OCI-LY3 (cell line): ENCODE data around the gene TMEM184B.

Experiments
- EZH2phosphoT487 ChIP-seq: fragments of 200-600 bp; shearing (Covaris generic); IDR thresholded peaks from 2 replicates; pipeline ENCODE4 v1.6.1; 2018; ENCODE audit warnings: antibody characterized with exemption, mixed run types, low read depth
- TF ChIP-seq, protein P1 (sequence below): fragments of 200-600, 300-600 bp; sonication (generic); IDR thresholded peaks from 2 replicates; pipeline ENCODE4 v1.5.1; 2014; ENCODE audit warnings: antibody characterized with exemption, low read length, low read depth

- TF ChIP-seq, protein P1, sequence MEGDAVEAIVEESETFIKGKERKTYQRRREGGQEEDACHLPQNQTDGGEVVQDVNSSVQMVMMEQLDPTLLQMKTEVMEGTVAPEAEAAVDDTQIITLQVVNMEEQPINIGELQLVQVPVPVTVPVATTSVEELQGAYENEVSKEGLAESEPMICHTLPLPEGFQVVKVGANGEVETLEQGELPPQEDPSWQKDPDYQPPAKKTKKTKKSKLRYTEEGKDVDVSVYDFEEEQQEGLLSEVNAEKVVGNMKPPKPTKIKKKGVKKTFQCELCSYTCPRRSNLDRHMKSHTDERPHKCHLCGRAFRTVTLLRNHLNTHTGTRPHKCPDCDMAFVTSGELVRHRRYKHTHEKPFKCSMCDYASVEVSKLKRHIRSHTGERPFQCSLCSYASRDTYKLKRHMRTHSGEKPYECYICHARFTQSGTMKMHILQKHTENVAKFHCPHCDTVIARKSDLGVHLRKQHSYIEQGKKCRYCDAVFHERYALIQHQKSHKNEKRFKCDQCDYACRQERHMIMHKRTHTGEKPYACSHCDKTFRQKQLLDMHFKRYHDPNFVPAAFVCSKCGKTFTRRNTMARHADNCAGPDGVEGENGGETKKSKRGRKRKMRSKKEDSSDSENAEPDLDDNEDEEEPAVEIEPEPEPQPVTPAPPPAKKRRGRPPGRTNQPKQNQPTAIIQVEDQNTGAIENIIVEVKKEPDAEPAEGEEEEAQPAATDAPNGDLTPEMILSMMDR: no peak
- no peak for TF ChIP-seq EZH2phosphoT487
Observed at GRCh38 chr22:38317995-38318715, 45.3 kb upstream of the TMEM184B start.
